K562 (cell line): ENCODE data around the gene ZFP62.

Experiments used
- BACH1 ChIP-seq: fragments of 200-800 bp; sonication (Bioruptor generic); IDR thresholded peaks from 2 replicates; pipeline ENCODE4 v1.6.1; 2016; ENCODE audit warnings: missing genetic modification characterization, missing compliant biosample characterization
- BCOR ChIP-seq: fragments of 450-650 bp; IDR thresholded peaks from 2 replicates; pipeline ENCODE4 v1.6.1; 2016
- JUNB ChIP-seq: fragments of 450-650 bp; formaldehyde crosslinking; conservative IDR thresholded peaks from 2 replicates; pipeline ENCODE4 v1.4.0; 2020; ENCODE audit warnings: mild to moderate bottlenecking
- MYC ChIP-seq, 2 experiments: fragments of 250-450 bp in 1 of 2; sonication (Bioruptor Pico) in 1 of 2; IDR thresholded peaks; 2 replicates each; pipeline versions ENCODE4 v1.5.1 to v1.6.1; 2012 to 2021; ENCODE audit warnings: low read depth in 2 of 2, borderline replicate concordance in 1 of 2, improper control_type of control experiment in 1 of 2, low read length in 1 of 2, mild to moderate bottlenecking in 1 of 2, moderate library complexity in 1 of 2
- POLR2AphosphoS5 ChIP-seq: IDR thresholded peaks from 2 replicates; pipeline ENCODE4 v1.6.1; 2011; ENCODE audit warnings: mild to moderate bottlenecking, low read depth, low read length, moderate library complexity; ENCODE audit not compliant: control insufficient read depth, insufficient read depth
- RB1 ChIP-seq: fragments of 450-650 bp; IDR thresholded peaks from 2 replicates; pipeline ENCODE4 v1.6.1; 2017; ENCODE audit warnings: low read depth, mild to moderate bottlenecking
- RBM25 ChIP-seq: fragments of 200-400 bp; formaldehyde crosslinking; IDR thresholded peaks from 2 replicates; pipeline ENCODE4 v1.6.1; 2018; ENCODE audit warnings: low read length, low read depth, moderate library complexity; ENCODE audit not compliant: severe bottlenecking
- TF ChIP-seq, protein P1 (sequence below), 3 experiments: IDR thresholded peaks in 2 of 3; conservative IDR thresholded peaks in 1 of 3; 2 replicates each; pipeline ENCODE4 v1.5.1; 2011 to 2012; ENCODE audit warnings: low read length in 3 of 3, mild to moderate bottlenecking in 3 of 3, control low read depth in 2 of 3, improper control_type of control experiment in 1 of 3, inconsistent platforms in 1 of 3, low read depth in 1 of 3, mixed read lengths in 1 of 3, moderate library complexity in 1 of 3; ENCODE audit not compliant: insufficient read depth in 2 of 3
- TF ChIP-seq, protein P2 (sequence below): sonication (generic); formaldehyde crosslinking; IDR thresholded peaks from 2 replicates; pipeline ENCODE4 v1.8.0; 2022; ENCODE audit warnings: missing genetic modification reagents, mild to moderate bottlenecking, borderline replicate concordance
- TF ChIP-seq, protein P3 (sequence below): fragments of 250-450 bp; sonication (Bioruptor Pico); IDR thresholded peaks from 2 replicates; pipeline ENCODE4 v1.4.0; 2020; ENCODE audit warnings: mild to moderate bottlenecking, moderate library complexity
- TF ChIP-seq, protein P4 (sequence below): fragments of 450-650 bp; IDR thresholded peaks from 2 replicates; pipeline ENCODE4 v1.6.1; 2014; ENCODE audit warnings: low read depth, mild to moderate bottlenecking, moderate library complexity, borderline replicate concordance

DNA sequence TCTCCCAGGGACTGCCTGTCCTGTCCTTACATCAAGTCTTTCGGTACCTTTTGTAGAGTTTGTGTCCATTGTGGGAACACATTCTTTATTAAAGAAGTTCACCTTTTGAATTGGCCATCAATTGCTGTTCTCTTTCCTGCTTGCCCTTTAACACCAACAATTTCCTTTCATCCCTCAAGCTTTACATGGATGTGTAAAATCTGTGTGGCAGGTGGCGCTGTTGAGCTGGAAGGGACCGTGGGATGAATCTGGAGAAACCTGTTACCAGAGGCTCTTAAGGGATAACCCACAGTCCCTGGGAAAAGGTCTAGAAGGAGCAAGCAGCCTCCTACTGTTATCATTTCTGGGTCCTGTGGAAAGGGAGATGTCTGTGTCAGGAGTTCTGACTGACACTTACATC is 7.9 kb upstream of the ZFP62 start:
- TF ChIP-seq JUNB (CRISPR knock-in tag): no peak
- TF ChIP-seq, protein P1, sequence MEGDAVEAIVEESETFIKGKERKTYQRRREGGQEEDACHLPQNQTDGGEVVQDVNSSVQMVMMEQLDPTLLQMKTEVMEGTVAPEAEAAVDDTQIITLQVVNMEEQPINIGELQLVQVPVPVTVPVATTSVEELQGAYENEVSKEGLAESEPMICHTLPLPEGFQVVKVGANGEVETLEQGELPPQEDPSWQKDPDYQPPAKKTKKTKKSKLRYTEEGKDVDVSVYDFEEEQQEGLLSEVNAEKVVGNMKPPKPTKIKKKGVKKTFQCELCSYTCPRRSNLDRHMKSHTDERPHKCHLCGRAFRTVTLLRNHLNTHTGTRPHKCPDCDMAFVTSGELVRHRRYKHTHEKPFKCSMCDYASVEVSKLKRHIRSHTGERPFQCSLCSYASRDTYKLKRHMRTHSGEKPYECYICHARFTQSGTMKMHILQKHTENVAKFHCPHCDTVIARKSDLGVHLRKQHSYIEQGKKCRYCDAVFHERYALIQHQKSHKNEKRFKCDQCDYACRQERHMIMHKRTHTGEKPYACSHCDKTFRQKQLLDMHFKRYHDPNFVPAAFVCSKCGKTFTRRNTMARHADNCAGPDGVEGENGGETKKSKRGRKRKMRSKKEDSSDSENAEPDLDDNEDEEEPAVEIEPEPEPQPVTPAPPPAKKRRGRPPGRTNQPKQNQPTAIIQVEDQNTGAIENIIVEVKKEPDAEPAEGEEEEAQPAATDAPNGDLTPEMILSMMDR (IDR thresholded peaks at IDR 0.05 in 2 of 3, conservative IDR thresholded peaks at IDR 0.05 in 1 of 3; ENCODE audit: insufficient read depth in 2 of 3, low read depth in 1 of 3, low read length in 3 of 3): peak; percentile 86 to 94 (median 86)
- TF ChIP-seq, protein P2, sequence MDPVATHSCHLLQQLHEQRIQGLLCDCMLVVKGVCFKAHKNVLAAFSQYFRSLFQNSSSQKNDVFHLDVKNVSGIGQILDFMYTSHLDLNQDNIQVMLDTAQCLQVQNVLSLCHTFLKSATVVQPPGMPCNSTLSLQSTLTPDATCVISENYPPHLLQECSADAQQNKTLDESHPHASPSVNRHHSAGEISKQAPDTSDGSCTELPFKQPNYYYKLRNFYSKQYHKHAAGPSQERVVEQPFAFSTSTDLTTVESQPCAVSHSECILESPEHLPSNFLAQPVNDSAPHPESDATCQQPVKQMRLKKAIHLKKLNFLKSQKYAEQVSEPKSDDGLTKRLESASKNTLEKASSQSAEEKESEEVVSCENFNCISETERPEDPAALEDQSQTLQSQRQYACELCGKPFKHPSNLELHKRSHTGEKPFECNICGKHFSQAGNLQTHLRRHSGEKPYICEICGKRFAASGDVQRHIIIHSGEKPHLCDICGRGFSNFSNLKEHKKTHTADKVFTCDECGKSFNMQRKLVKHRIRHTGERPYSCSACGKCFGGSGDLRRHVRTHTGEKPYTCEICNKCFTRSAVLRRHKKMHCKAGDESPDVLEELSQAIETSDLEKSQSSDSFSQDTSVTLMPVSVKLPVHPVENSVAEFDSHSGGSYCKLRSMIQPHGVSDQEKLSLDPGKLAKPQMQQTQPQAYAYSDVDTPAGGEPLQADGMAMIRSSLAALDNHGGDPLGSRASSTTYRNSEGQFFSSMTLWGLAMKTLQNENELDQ (CRISPR knock-in tag): no peak
- TF ChIP-seq, protein P3, sequence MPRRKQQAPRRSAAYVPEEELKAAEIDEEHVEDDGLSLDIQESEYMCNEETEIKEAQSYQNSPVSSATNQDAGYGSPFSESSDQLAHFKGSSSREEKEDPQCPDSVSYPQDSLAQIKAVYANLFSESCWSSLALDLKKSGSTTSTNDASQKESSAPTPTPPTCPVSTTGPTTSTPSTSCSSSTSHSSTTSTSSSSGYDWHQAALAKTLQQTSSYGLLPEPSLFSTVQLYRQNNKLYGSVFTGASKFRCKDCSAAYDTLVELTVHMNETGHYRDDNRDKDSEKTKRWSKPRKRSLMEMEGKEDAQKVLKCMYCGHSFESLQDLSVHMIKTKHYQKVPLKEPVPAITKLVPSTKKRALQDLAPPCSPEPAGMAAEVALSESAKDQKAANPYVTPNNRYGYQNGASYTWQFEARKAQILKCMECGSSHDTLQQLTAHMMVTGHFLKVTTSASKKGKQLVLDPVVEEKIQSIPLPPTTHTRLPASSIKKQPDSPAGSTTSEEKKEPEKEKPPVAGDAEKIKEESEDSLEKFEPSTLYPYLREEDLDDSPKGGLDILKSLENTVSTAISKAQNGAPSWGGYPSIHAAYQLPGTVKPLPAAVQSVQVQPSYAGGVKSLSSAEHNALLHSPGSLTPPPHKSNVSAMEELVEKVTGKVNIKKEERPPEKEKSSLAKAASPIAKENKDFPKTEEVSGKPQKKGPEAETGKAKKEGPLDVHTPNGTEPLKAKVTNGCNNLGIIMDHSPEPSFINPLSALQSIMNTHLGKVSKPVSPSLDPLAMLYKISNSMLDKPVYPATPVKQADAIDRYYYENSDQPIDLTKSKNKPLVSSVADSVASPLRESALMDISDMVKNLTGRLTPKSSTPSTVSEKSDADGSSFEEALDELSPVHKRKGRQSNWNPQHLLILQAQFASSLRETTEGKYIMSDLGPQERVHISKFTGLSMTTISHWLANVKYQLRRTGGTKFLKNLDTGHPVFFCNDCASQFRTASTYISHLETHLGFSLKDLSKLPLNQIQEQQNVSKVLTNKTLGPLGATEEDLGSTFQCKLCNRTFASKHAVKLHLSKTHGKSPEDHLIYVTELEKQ (CRISPR knock-in tag): no peak
- no peak for TF ChIP-seq BCOR
- peak; percentile 30; the same call in 1 of the 2 replicates for TF ChIP-seq MYC (IDR thresholded peaks at IDR 0.05; ENCODE audit: low read depth, low read length)
- TF ChIP-seq MYC (CRISPR knock-in tag; IDR thresholded peaks at IDR 0.05; ENCODE audit: borderline replicate concordance, low read depth): no peak
- TF ChIP-seq, protein P4, sequence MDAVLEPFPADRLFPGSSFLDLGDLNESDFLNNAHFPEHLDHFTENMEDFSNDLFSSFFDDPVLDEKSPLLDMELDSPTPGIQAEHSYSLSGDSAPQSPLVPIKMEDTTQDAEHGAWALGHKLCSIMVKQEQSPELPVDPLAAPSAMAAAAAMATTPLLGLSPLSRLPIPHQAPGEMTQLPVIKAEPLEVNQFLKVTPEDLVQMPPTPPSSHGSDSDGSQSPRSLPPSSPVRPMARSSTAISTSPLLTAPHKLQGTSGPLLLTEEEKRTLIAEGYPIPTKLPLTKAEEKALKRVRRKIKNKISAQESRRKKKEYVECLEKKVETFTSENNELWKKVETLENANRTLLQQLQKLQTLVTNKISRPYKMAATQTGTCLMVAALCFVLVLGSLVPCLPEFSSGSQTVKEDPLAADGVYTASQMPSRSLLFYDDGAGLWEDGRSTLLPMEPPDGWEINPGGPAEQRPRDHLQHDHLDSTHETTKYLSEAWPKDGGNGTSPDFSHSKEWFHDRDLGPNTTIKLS: no peak
- TF ChIP-seq RBM25: no peak
- no peak for TF ChIP-seq BACH1 (tag)
- no peak for TF ChIP-seq POLR2AphosphoS5
- 0 out of 2 replicates have a peak, but pooled peaks have one; percentile 29 for TF ChIP-seq RB1
